H1 (cell line): ENCODE results near the gene TOP3B. TPM values are rescaled to one million over a fixed set of nuclear protein-coding genes. Genes with fewer than 3 reads are reported as not detected.

ENCODE experiments used
- CTCF ChIA-PET: fragments of 300-600 bp; sonication (Branson Sonifier 250); formaldehyde crosslinking; loops from one replicate; lab custom pipeline; 2021; ENCODE audit not compliant: partially characterized antibody; lab: Charles Lee
- POLR2A ChIA-PET: fragments of 300-600 bp; sonication (Branson Sonifier 250); formaldehyde crosslinking; loops from one replicate; lab custom pipeline; 2021; ENCODE audit warnings: inconsistent platforms; ENCODE audit not compliant: partially characterized antibody; lab: Charles Lee
- DNase-seq, 2 experiments: peaks; one replicate each; pipeline versions ENCODE4 v3.0.0 to v3.0.0-alpha.2; 2010 to 2022; ENCODE audit warnings: low spot score in 2 of 2, low read depth in 1 of 2, mixed read lengths in 1 of 2
- FAIRE-seq: peaks from 2 replicates; lab custom pipeline; 2011; peaks lifted over from hg19 to GRCh38; lab: Jason Lieb, UNC
- H2AFZ ChIP-seq: 2 replicates; pipeline ENCODE4 v1.8.1; 2012; ENCODE audit warnings: low read length, inconsistent platforms
- H2AK5ac ChIP-seq: 2 replicates; pipeline ENCODE4 v1.6.1; 2013; ENCODE audit warnings: low read depth, low read length
- H2BK120ac ChIP-seq: replicated peaks from 2 replicates; pipeline ENCODE3; 2013; ENCODE audit warnings: low read depth, low read length, inconsistent platforms
- H2BK12ac ChIP-seq: 2 replicates; pipeline ENCODE4 v1.6.1; 2013; ENCODE audit warnings: low read depth, low read length
- H2BK15ac ChIP-seq: 2 replicates; pipeline ENCODE4 v1.6.1; 2013; ENCODE audit warnings: low read length
- H2BK20ac ChIP-seq: 2 replicates; pipeline ENCODE4 v1.6.1; 2013; ENCODE audit warnings: low read length
- H2BK5ac ChIP-seq: 2 replicates; pipeline ENCODE4 v1.6.1; 2013; ENCODE audit warnings: low read depth, low read length
- H3K14ac ChIP-seq: 2 replicates; pipeline ENCODE4 v1.6.1; 2013; ENCODE audit warnings: inconsistent platforms; ENCODE audit not compliant: insufficient read length
- H3K18ac ChIP-seq: 2 replicates; pipeline ENCODE4 v1.6.1; 2013; ENCODE audit warnings: low read length; ENCODE audit errors: extremely low read depth
- H3K23ac ChIP-seq: 2 replicates; pipeline ENCODE4 v1.6.1; 2013; ENCODE audit warnings: inconsistent platforms; ENCODE audit not compliant: insufficient read length
- H3K23me2 ChIP-seq: 2 replicates; pipeline ENCODE4 v1.6.1; 2013; ENCODE audit warnings: low read depth, low read length
- H3K27ac ChIP-seq: 2 replicates; pipeline ENCODE4 v1.6.1; 2011; ENCODE audit warnings: low read depth, low read length, inconsistent platforms
- H3K27me3 ChIP-seq, 4 experiments: replicated peaks in 1 of 4; 1 replicate in 1 of 4; 2 replicates in 3 of 4; pipeline versions ENCODE4 v1.6.1 to v1.8.1; 2011 to 2013; ENCODE audit warnings: low read length in 3 of 4, mild to moderate bottlenecking in 3 of 4, inconsistent platforms in 2 of 4, mixed read lengths in 2 of 4, moderate library complexity in 1 of 4; ENCODE audit not compliant: control insufficient read depth in 3 of 4, insufficient read depth in 3 of 4; ENCODE audit errors: extremely low read depth in 1 of 4
- H3K36me3 ChIP-seq, 4 experiments: 2 replicates each; pipeline versions ENCODE4 v1.6.1 to v1.8.1; 2011 to 2013; ENCODE audit warnings: mild to moderate bottlenecking in 4 of 4, low read length in 3 of 4, moderate library complexity in 2 of 4, control low read depth in 1 of 4, inconsistent platforms in 1 of 4; ENCODE audit not compliant: insufficient read depth in 4 of 4, control insufficient read depth in 2 of 4
- H3K4ac ChIP-seq: replicated peaks from 2 replicates; pipeline ENCODE3; 2013; ENCODE audit warnings: low read length, low read depth, mixed read lengths, inconsistent platforms; ENCODE audit not compliant: insufficient read length
- H3K4me1 ChIP-seq, 4 experiments: replicated peaks in 1 of 4; 1 replicate in 1 of 4; 2 replicates in 3 of 4; pipeline versions ENCODE4 v1.6.1 to v1.8.1; 2011 to 2013; ENCODE audit warnings: low read length in 3 of 4, inconsistent platforms in 2 of 4, mixed read lengths in 1 of 4; ENCODE audit not compliant: insufficient read depth in 4 of 4, control insufficient read depth in 3 of 4
- H3K4me2 ChIP-seq, 2 experiments: 2 replicates each; pipeline versions ENCODE4 v1.6.1 to v1.8.1; 2011 to 2013; ENCODE audit warnings: low read depth in 2 of 2, low read length in 2 of 2, control low read depth in 1 of 2, inconsistent platforms in 1 of 2, mild to moderate bottlenecking in 1 of 2; ENCODE audit not compliant: insufficient read depth in 1 of 2
- H3K4me3 ChIP-seq, 4 experiments: fragments of 200-600, 300-600 bp in 1 of 4; sonication (generic), shearing (Covaris generic), sonication (Bioruptor Twin) in 1 of 4; 2 replicates each; pipeline versions ENCODE4 v1.5.1 to v1.8.1; 2011 to 2016; ENCODE audit warnings: low read length in 4 of 4, low read depth in 3 of 4, control low read depth in 2 of 4, inconsistent platforms in 2 of 4, mild to moderate bottlenecking in 2 of 4, mixed read lengths in 1 of 4, moderate library complexity in 1 of 4; ENCODE audit not compliant: insufficient read depth in 2 of 4; ENCODE audit errors: extremely low read depth in 1 of 4
- H3K56ac ChIP-seq: replicated peaks from 2 replicates; pipeline ENCODE3; 2013; ENCODE audit warnings: low read depth, mild to moderate bottlenecking, mixed read lengths, low read length, inconsistent platforms; ENCODE audit not compliant: insufficient read length
- H3K79me1 ChIP-seq: 2 replicates; pipeline ENCODE4 v1.6.1; 2013; ENCODE audit warnings: low read depth, low read length, control low read depth
- H3K79me2 ChIP-seq, 2 experiments: 2 replicates each; pipeline versions ENCODE4 v1.6.1 to v1.8.1; 2012 to 2013; ENCODE audit warnings: low read length in 2 of 2, mild to moderate bottlenecking in 2 of 2, inconsistent platforms in 1 of 2; ENCODE audit not compliant: insufficient read depth in 2 of 2, control insufficient read depth in 1 of 2
- H3K9ac ChIP-seq, 4 experiments: replicated peaks in 1 of 4; 1 replicate in 1 of 4; 2 replicates in 3 of 4; pipeline versions ENCODE4 v1.6.1 to v1.8.1; 2011 to 2013; ENCODE audit warnings: low read depth in 3 of 4, low read length in 3 of 4, control low read depth in 2 of 4, mild to moderate bottlenecking in 2 of 4, moderate library complexity in 2 of 4, inconsistent platforms in 1 of 4; ENCODE audit errors: extremely low read depth in 1 of 4
- H3K9me3 ChIP-seq, 2 experiments: 2 replicates each; pipeline versions ENCODE4 v1.6.1 to v1.8.1; 2012 to 2013; ENCODE audit warnings: mild to moderate bottlenecking in 2 of 2, moderate library complexity in 2 of 2, control low read depth in 1 of 2, inconsistent platforms in 1 of 2, low read depth in 1 of 2, low read length in 1 of 2, mixed read lengths in 1 of 2; ENCODE audit not compliant: insufficient read depth in 2 of 2
- H4K20me1 ChIP-seq, 2 experiments: replicated peaks in 1 of 2; 2 replicates each; pipeline versions ENCODE3 to v1.8.1; 2011 to 2013; ENCODE audit warnings: inconsistent platforms in 2 of 2, low read length in 2 of 2, mild to moderate bottlenecking in 1 of 2; ENCODE audit not compliant: insufficient read depth in 2 of 2, control insufficient read depth in 1 of 2
- H4K5ac ChIP-seq: 2 replicates; pipeline ENCODE4 v1.6.1; 2013; ENCODE audit warnings: low read length, low read depth, mixed read lengths, inconsistent platforms; ENCODE audit not compliant: insufficient read length
- H4K8ac ChIP-seq: 2 replicates; pipeline ENCODE4 v1.8.0; 2013; ENCODE audit warnings: mild to moderate bottlenecking, moderate library complexity, low read length, inconsistent platforms; ENCODE audit not compliant: insufficient read depth; ENCODE audit errors: extremely low read depth
- H4K91ac ChIP-seq: replicated peaks from 2 replicates; pipeline ENCODE3; 2013; ENCODE audit warnings: low read length, mixed read lengths, inconsistent platforms; ENCODE audit not compliant: insufficient read length
- CBX8 ChIP-seq: fragments of 300-800, 300-1000 bp; sonication (generic); IDR thresholded peaks from 2 replicates; pipeline ENCODE4 v1.7.1; 2016; ENCODE audit warnings: low read depth, low read length, borderline replicate concordance
- EZH2 ChIP-seq: fragments of 200-600 bp; sonication (generic); IDR thresholded peaks from 2 replicates; pipeline ENCODE4 v1.7.1; 2012; ENCODE audit warnings: low read depth, mild to moderate bottlenecking, moderate library complexity, low read length, inconsistent platforms; ENCODE audit not compliant: severe bottlenecking
- HDAC2 ChIP-seq, 2 experiments: fragments of 300-600 bp in 1 of 2; sonication (generic) in 1 of 2; IDR thresholded peaks; 2 replicates each; pipeline ENCODE4 v1.6.1; 2011 to 2012; ENCODE audit warnings: low read depth in 2 of 2, low read length in 2 of 2, mild to moderate bottlenecking in 2 of 2, moderate library complexity in 2 of 2, borderline replicate concordance in 1 of 2, inconsistent platforms in 1 of 2
- JUND ChIP-seq: IDR thresholded peaks from 2 replicates; pipeline ENCODE4 v1.6.1; 2011; ENCODE audit warnings: mild to moderate bottlenecking, improper control_type of control experiment, low read length
- KDM5A ChIP-seq: fragments of 200-600 bp; IDR thresholded peaks from 2 replicates; pipeline ENCODE4 v1.7.1; 2012; ENCODE audit warnings: mild to moderate bottlenecking, low read length, inconsistent platforms, mixed read lengths
- NANOG ChIP-seq: IDR thresholded peaks from 2 replicates; pipeline ENCODE4 v1.6.1; 2011; ENCODE audit warnings: low read length, low read depth, mild to moderate bottlenecking, inconsistent platforms; ENCODE audit not compliant: insufficient read depth, poor library complexity, severe bottlenecking
- POU5F1 ChIP-seq: IDR thresholded peaks from 2 replicates; pipeline ENCODE4 v1.6.1; 2011; ENCODE audit warnings: low read depth, mild to moderate bottlenecking, low read length, moderate library complexity
- RAD21 ChIP-seq, 2 experiments: IDR thresholded peaks in 1 of 2; conservative IDR thresholded peaks in 1 of 2; 2 replicates each; pipeline ENCODE4 v1.6.1; 2011; ENCODE audit warnings: low read depth in 2 of 2, low read length in 2 of 2, improper control_type of control experiment in 1 of 2, inconsistent platforms in 1 of 2, mild to moderate bottlenecking in 1 of 2, moderate library complexity in 1 of 2
- SP2 ChIP-seq: IDR thresholded peaks from 2 replicates; pipeline ENCODE4 v1.6.1; 2012; ENCODE audit warnings: mild to moderate bottlenecking, low read length, inconsistent platforms
- WGBS, 2 experiments: shearing (Covaris generic) in 1 of 2; methylation state at CpG; one replicate each; pipeline versions ENCODE4 v1.1.6 to v1.1.7; 2013 to 2015; ENCODE audit warnings: low lambda C conversion rate in 2 of 2, mixed read lengths in 2 of 2, inconsistent platforms in 1 of 2, low coverage in 1 of 2, missing lambda C conversion rate in 1 of 2; ENCODE audit not compliant: insufficient replicate concordance in 2 of 2, insufficient coverage in 1 of 2, insufficient read length in 1 of 2; ENCODE audit errors: extremely low coverage in 1 of 2, missing lambda C conversion rate in 1 of 2; 5-methylcytosine and 5-hydroxymethylcytosine counted together
- polyA plus RNA-seq, 7 experiments: library from polyadenylated mRNA; depleted of rRNA in 3 of 7; stranded (reverse) in 5 of 7; unstranded in 2 of 7; fragments of >200 nt in 5 of 7; fragments of 200-250 nt in 2 of 7; gene quantifications; 1 replicate in 5 of 7; 2 replicates in 1 of 7; 4 replicates in 1 of 7; pipeline versions ENCODE4 v1.2.1 to v1.2.3, GENCODE V29; 2011 to 2013; ENCODE audit warnings: missing spikeins in 2 of 7, mixed read lengths in 2 of 7
- total RNA-seq: library from RNA; stranded (reverse); fragmentation: NEBNext Ultra II Directional; extraction: Animal tissue kit (Norgen Biotek cat#: 25700); gene quantifications from 2 replicates; pipeline ENCODE4 v1.2.1, GENCODE V29; 2021
- TF ChIP-seq, protein P1 (sequence below): IDR thresholded peaks from 2 replicates; pipeline ENCODE4 v1.6.1; 2011; ENCODE audit warnings: low read length, improper control_type of control experiment
- TF ChIP-seq, protein P2 (sequence below): IDR thresholded peaks from 2 replicates; pipeline ENCODE4 v1.6.1; 2012; ENCODE audit warnings: inconsistent platforms

Gene TOP3B
- total and polyA plus RNA-seq, 2 of the 8 experiments (the other 6 are each of a cell fraction or from before 2014, with no cell fraction given), result 30.4 to 52.8 TPM

DNA sequence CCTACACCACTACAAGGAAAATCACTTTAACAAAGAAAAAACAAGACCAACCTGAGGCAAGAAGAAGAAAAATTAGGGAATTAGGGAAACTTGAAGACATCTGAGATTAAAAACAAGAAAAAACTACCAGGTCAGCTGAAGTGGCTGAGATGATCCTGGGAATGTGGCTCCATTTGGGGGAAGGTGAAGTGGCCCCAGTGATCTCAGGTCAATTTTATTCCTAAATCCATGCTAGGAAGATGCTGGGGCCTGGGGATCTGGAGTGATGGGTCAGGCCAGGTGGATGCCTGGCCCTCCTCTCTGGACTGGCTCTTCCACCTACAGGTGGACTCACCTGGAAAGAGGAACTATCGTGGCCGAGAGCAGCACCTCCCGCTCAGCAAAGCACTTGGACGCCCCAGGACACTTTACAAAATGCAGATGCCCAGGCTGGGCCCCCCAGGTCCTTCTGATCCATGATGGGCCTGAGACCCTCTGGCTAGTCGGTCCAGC lies 6.7 kb downstream of the TOP3B start:
- Histone ChIP-seq H3K27me3 (peaks cover 0 to 7% (median 0%) of the 10 kb centered on the region in 4 experiments; a peak in 2 of 7 replicates), H4K20me1 (peaks cover 6 to 43% of the 10 kb centered on the region in 2 experiments), H3K14ac (no peak overlapping the region), H2BK20ac (no peak overlapping the region), H4K5ac (no peak overlapping the region), H3K4me2 (no peak overlapping the region), H3K9me3 (no peaks in the 10 kb centered on the region), H3K36me3 (peaks cover 17 to 28% (median 22%) of the 10 kb centered on the region in 4 experiments), H3K23ac (no peak overlapping the region), H2AFZ (no peak overlapping the region), H3K27ac (no peak overlapping the region), H3K4me1 (0 out of 7 replicates have a peak, but pooled peaks cover 0 to 2% (median 0%) of the 10 kb centered on the region in 4 experiments), H3K79me2 (no peaks in the 10 kb centered on the region), H4K91ac (no peak overlapping the region), H2AK5ac (no peak overlapping the region), H3K23me2 (no peaks in the 10 kb centered on the region), H3K9ac (no peak overlapping the region), H3K56ac (no peak overlapping the region), H3K79me1 (peaks cover 7% of the 10 kb centered on the region), H4K8ac (no peak overlapping the region; the same call in 1 of the 2 replicates), H2BK12ac (no peak overlapping the region), H3K4ac (no peak overlapping the region), H3K18ac (no peak overlapping the region), H2BK5ac (no peak overlapping the region), H2BK15ac (no peak overlapping the region), H2BK120ac (no peak overlapping the region), H3K4me3 (no peak overlapping the region)
- CTCF ChIA-PET, result no interaction called here
- POLR2A ChIA-PET, result no interaction called here
- no peak for FAIRE-seq
- no peak for DNase-seq
- 89% methylated on average over 5 of the region's 5 CpGs; no CpG with 5 or more reads in 1 of the 2 experiments for WGBS, 2 experiments
- no peak for TF ChIP-seq KDM5A
- TF ChIP-seq, protein P1, sequence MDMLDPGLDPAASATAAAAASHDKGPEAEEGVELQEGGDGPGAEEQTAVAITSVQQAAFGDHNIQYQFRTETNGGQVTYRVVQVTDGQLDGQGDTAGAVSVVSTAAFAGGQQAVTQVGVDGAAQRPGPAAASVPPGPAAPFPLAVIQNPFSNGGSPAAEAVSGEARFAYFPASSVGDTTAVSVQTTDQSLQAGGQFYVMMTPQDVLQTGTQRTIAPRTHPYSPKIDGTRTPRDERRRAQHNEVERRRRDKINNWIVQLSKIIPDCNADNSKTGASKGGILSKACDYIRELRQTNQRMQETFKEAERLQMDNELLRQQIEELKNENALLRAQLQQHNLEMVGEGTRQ, result no peak
- TF ChIP-seq, protein P2, sequence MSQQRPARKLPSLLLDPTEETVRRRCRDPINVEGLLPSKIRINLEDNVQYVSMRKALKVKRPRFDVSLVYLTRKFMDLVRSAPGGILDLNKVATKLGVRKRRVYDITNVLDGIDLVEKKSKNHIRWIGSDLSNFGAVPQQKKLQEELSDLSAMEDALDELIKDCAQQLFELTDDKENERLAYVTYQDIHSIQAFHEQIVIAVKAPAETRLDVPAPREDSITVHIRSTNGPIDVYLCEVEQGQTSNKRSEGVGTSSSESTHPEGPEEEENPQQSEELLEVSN, result no peak
- no peak for TF ChIP-seq NANOG
- no peak for TF ChIP-seq EZH2
- TF ChIP-seq POU5F1, result no peak
- TF ChIP-seq RAD21 (IDR thresholded peaks at IDR 0.05 in 1 of 2, conservative IDR thresholded peaks at IDR 0.05 in 1 of 2; ENCODE audit: low read depth in 2 of 2, low read length in 2 of 2), result no peak
- TF ChIP-seq CBX8, result no peak
- TF ChIP-seq JUND, result no peak
- TF ChIP-seq SP2, result no peak
- TF ChIP-seq HDAC2 (IDR thresholded peaks at IDR 0.05; ENCODE audit: borderline replicate concordance in 1 of 2, low read depth in 2 of 2, low read length in 2 of 2), result no peak
